Mesenchymal stem cell (in vitro differentiated cells and primary cell): ENCODE data around the gene BICRA.

ENCODE experiments used
- DNase-seq: peaks from one replicate; pipeline ENCODE4 v3.0.0-alpha.2; 2013
- H2AFZ ChIP-seq: one replicate; pipeline ENCODE4 v1.6.1; 2013; ENCODE audit warnings: low read depth, mild to moderate bottlenecking, control low read depth, inconsistent platforms, low read length, moderate library complexity
- H2AK5ac ChIP-seq: 2 replicates; pipeline ENCODE4 v1.6.1; 2013; ENCODE audit warnings: low read length, moderate library complexity, mild to moderate bottlenecking, inconsistent platforms; ENCODE audit not compliant: severe bottlenecking
- H2BK120ac ChIP-seq: one replicate; pipeline ENCODE4 v1.6.1; 2013; ENCODE audit warnings: low read depth, mild to moderate bottlenecking, inconsistent platforms, low read length, moderate library complexity
- H2BK12ac ChIP-seq, 2 experiments: one replicate each; pipeline ENCODE4 v1.6.1; 2013; ENCODE audit warnings: inconsistent platforms in 2 of 2, low read length in 2 of 2, mild to moderate bottlenecking in 2 of 2, moderate library complexity in 2 of 2, control low read depth in 1 of 2
- H2BK15ac ChIP-seq: one replicate; pipeline ENCODE4 v1.6.1; 2013; ENCODE audit warnings: mild to moderate bottlenecking, low read depth, inconsistent platforms; ENCODE audit not compliant: poor library complexity, severe bottlenecking
- H2BK5ac ChIP-seq: 2 replicates; pipeline ENCODE4 v1.6.1; 2013; ENCODE audit warnings: low read depth, mild to moderate bottlenecking, low read length, control low read depth, inconsistent platforms; ENCODE audit not compliant: poor library complexity, severe bottlenecking
- H3K14ac ChIP-seq, 2 experiments: one replicate each; pipeline ENCODE4 v1.6.1; 2013; ENCODE audit warnings: inconsistent platforms in 2 of 2, low read length in 2 of 2, control low read depth in 1 of 2, mild to moderate bottlenecking in 1 of 2, moderate library complexity in 1 of 2
- H3K18ac ChIP-seq, 2 experiments: one replicate each; pipeline ENCODE4 v1.6.1; 2013; ENCODE audit warnings: inconsistent platforms in 2 of 2, low read length in 2 of 2, control low read depth in 1 of 2, low read depth in 1 of 2, mild to moderate bottlenecking in 1 of 2
- H3K23ac ChIP-seq, 2 experiments: one replicate each; pipeline ENCODE4 v1.6.1; 2013; ENCODE audit warnings: inconsistent platforms in 2 of 2, low read length in 2 of 2, mild to moderate bottlenecking in 2 of 2, moderate library complexity in 2 of 2, control low read depth in 1 of 2
- H3K27ac ChIP-seq: 2 replicates; pipeline ENCODE4 v1.5.1; 2013; ENCODE audit warnings: mild to moderate bottlenecking, moderate library complexity, low read length, control low read depth, inconsistent platforms; ENCODE audit not compliant: poor library complexity, severe bottlenecking
- H3K27me3 ChIP-seq, 2 experiments: 2 replicates each; pipeline versions ENCODE4 v1.6.1 to v1.7.0; 2013; ENCODE audit warnings: low read length in 2 of 2, mild to moderate bottlenecking in 2 of 2, moderate library complexity in 2 of 2, control low read depth in 1 of 2, inconsistent platforms in 1 of 2; ENCODE audit not compliant: control insufficient read depth in 1 of 2, insufficient read depth in 1 of 2
- H3K36me3 ChIP-seq, 2 experiments: 2 replicates each; pipeline versions ENCODE4 v1.6.1 to v1.7.0; 2013; ENCODE audit warnings: low read length in 2 of 2, control low read depth in 1 of 2, inconsistent platforms in 1 of 2, low read depth in 1 of 2, mild to moderate bottlenecking in 1 of 2; ENCODE audit not compliant: insufficient read depth in 2 of 2, control insufficient read depth in 1 of 2
- H3K4ac ChIP-seq, 2 experiments: one replicate each; pipeline ENCODE4 v1.6.1; 2013; ENCODE audit warnings: inconsistent platforms in 2 of 2, low read length in 2 of 2, mild to moderate bottlenecking in 2 of 2, moderate library complexity in 2 of 2, control low read depth in 1 of 2, low read depth in 1 of 2
- H3K4me1 ChIP-seq: 2 replicates; pipeline ENCODE4 v1.6.1; 2013; ENCODE audit warnings: low read depth, low read length, control low read depth; ENCODE audit not compliant: control insufficient read depth, insufficient read depth
- H3K4me2 ChIP-seq: 2 replicates; pipeline ENCODE4 v1.6.1; 2013; ENCODE audit warnings: low read length, mild to moderate bottlenecking, inconsistent platforms; ENCODE audit not compliant: poor library complexity, severe bottlenecking
- H3K4me3 ChIP-seq, 2 experiments: 2 replicates each; pipeline versions ENCODE4 v1.5.1 to v1.7.0; 2013; ENCODE audit warnings: low read length in 2 of 2, mild to moderate bottlenecking in 2 of 2, control low read depth in 1 of 2, low read depth in 1 of 2; ENCODE audit not compliant: insufficient read depth in 1 of 2
- H3K79me1 ChIP-seq: replicated peaks from 2 replicates; pipeline ENCODE4 v1.6.1; 2013; ENCODE audit warnings: mild to moderate bottlenecking, control low read depth, low read length, inconsistent platforms; ENCODE audit not compliant: poor library complexity, severe bottlenecking
- H3K9ac ChIP-seq: 2 replicates; pipeline ENCODE4 v1.7.0; 2013; ENCODE audit warnings: mild to moderate bottlenecking, low read length, moderate library complexity
- H3K9me3 ChIP-seq: 2 replicates; pipeline ENCODE4 v1.7.0; 2013; ENCODE audit warnings: mild to moderate bottlenecking, low read length; ENCODE audit not compliant: control insufficient read depth
- H4K8ac ChIP-seq: one replicate; pipeline ENCODE4 v1.6.1; 2013; ENCODE audit warnings: inconsistent platforms, mild to moderate bottlenecking, low read length, moderate library complexity
- H4K91ac ChIP-seq: one replicate; pipeline ENCODE4 v1.6.1; 2013; ENCODE audit warnings: mild to moderate bottlenecking, low read length, inconsistent platforms
- WGBS: methylation state at CpG from one replicate; pipeline ENCODE4 v1.1.7; 2013; ENCODE audit warnings: mixed read lengths; 5-methylcytosine and 5-hydroxymethylcytosine counted together

BICRA gene

GRCh38 chr19:47603706-47604565, 5.0 kb upstream of the BICRA start:
- WGBS: 88% methylated on average over 10 of the region's 13 CpGs
- H2BK5ac ChIP-seq: no peak overlapping the region
- DNase-seq: no peak
- no peak overlapping the region for H4K91ac ChIP-seq
- H2BK12ac ChIP-seq: no peak overlapping the region
- H3K4ac ChIP-seq: no peak overlapping the region
- no peak overlapping the region for H3K23ac ChIP-seq
- H3K14ac ChIP-seq: no peak overlapping the region
- H2AFZ ChIP-seq: no peak overlapping the region
- no peaks in the 10 kb centered on the region for H3K9me3 ChIP-seq
- no peak overlapping the region for H3K18ac ChIP-seq
- H2BK120ac ChIP-seq: no peak overlapping the region
- H3K79me1 ChIP-seq: peaks cover 5% of the 10 kb centered on the region
- no peak overlapping the region for H4K8ac ChIP-seq
- peaks cover 3% of the 10 kb centered on the region for H3K4me1 ChIP-seq
- H2AK5ac ChIP-seq: no peak overlapping the region
- peaks cover 0 to 5% of the 10 kb centered on the region in 2 experiments for H3K27me3 ChIP-seq
- H3K4me2 ChIP-seq: no peak overlapping the region
- no peak overlapping the region for H3K4me3 ChIP-seq
- no peak overlapping the region for H2BK15ac ChIP-seq
- H3K27ac ChIP-seq: no peak overlapping the region
- no peaks in the 10 kb centered on the region for H3K36me3 ChIP-seq
- H3K9ac ChIP-seq: no peak overlapping the region

GRCh38 chr19:47607564-47608073, 1.3 kb upstream of the BICRA start:
- H2BK120ac ChIP-seq: peak overlapping the region; percentile 94
- peak overlapping the region; percentile 13 to 97 for H3K4ac ChIP-seq
- peak overlapping the region; percentile 97 for H4K91ac ChIP-seq
- H3K4me3 ChIP-seq: peak overlapping the region; percentile 96 to 99
- no peak overlapping the region for H3K23ac ChIP-seq
- H2AFZ ChIP-seq: no peak overlapping the region
- H2BK15ac ChIP-seq: no peak overlapping the region
- H3K27ac ChIP-seq: peak overlapping the region; percentile 56
- H2AK5ac ChIP-seq: no peak overlapping the region
- peak overlapping the region; percentile 90 to 100 for H3K18ac ChIP-seq
- H3K9ac ChIP-seq: peak overlapping the region; percentile 98
- no peaks in the 10 kb centered on the region for H3K9me3 ChIP-seq
- no peak overlapping the region for H2BK12ac ChIP-seq
- 36% methylated on average over 20 of the region's 21 CpGs for WGBS
- no peak overlapping the region for H2BK5ac ChIP-seq
- peak overlapping the region; percentile 94 for H4K8ac ChIP-seq
- DNase-seq: no peak
- H3K4me2 ChIP-seq: peak overlapping the region; percentile 72
- peaks cover 0 to 7% of the 10 kb centered on the region in 2 experiments for H3K36me3 ChIP-seq
- peaks cover 0 to 5% of the 10 kb centered on the region in 2 experiments for H3K27me3 ChIP-seq
- peak overlapping the region in 1 of 2 experiments; percentile 100 for H3K14ac ChIP-seq
- H3K79me1 ChIP-seq: peaks cover 8% of the 10 kb centered on the region
- H3K4me1 ChIP-seq: peaks cover 16% of the 10 kb centered on the region

GRCh38 chr19:47608074-47608918, 638 bp upstream of the BICRA start:
- Histone ChIP-seq H3K4me1 (peaks cover 22% of the 10 kb centered on the region), H3K27ac (peak overlapping the region; percentile 87), H2BK12ac (peak overlapping the region; percentile 79 to 96), H2AFZ (peak overlapping the region; percentile 94), H2BK5ac (peak overlapping the region; percentile 97), H4K91ac (peak overlapping the region; percentile 97), H2BK15ac (peak overlapping the region; percentile 93), H3K4ac (peak overlapping the region; percentile 97 to 98), H2BK120ac (peak overlapping the region; percentile 94), H3K14ac (peak overlapping the region in 1 of 2 experiments; percentile 100), H3K36me3 (peaks cover 0 to 7% of the 10 kb centered on the region in 2 experiments), H2AK5ac (no peak overlapping the region), H3K4me3 (peak overlapping the region; percentile 96 to 99), H3K27me3 (peaks cover 0 to 5% of the 10 kb centered on the region in 2 experiments), H3K9ac (peak overlapping the region; percentile 98), H3K79me1 (peaks cover 9% of the 10 kb centered on the region), H4K8ac (peak overlapping the region; percentile 94), H3K4me2 (peak overlapping the region; percentile 72), H3K18ac (peak overlapping the region; percentile 90 to 100), H3K23ac (peak overlapping the region; percentile 83), H3K9me3 (no peaks in the 10 kb centered on the region)
- under 1% methylated on average over 59 of the region's 94 CpGs for WGBS
- peak; percentile 94 for DNase-seq
